Ovary (tissue), 3 donors: ENCODE measurements around the gene TERB1.

Experiments
- POLR2A ChIP-seq: fragments of 450-650 bp; IDR thresholded peaks from one replicate; pipeline ENCODE4 v1.6.1; 2017; ENCODE audit warnings: antibody characterized with exemption, mild to moderate bottlenecking, moderate library complexity
- TF ChIP-seq, protein P1 (sequence below), 3 donors: fragments of 450-650 bp in 2 of 3; fragments of 200-600 bp in 1 of 3; IDR thresholded peaks; one replicate each; pipeline versions ENCODE4 v1.5.1 to v1.8.0; 2016 to 2022; ENCODE audit warnings: antibody characterized with exemption in 3 of 3, mild to moderate bottlenecking in 1 of 3
- donor health status: DM: no; HTN: no; CAD: no.

DNA sequence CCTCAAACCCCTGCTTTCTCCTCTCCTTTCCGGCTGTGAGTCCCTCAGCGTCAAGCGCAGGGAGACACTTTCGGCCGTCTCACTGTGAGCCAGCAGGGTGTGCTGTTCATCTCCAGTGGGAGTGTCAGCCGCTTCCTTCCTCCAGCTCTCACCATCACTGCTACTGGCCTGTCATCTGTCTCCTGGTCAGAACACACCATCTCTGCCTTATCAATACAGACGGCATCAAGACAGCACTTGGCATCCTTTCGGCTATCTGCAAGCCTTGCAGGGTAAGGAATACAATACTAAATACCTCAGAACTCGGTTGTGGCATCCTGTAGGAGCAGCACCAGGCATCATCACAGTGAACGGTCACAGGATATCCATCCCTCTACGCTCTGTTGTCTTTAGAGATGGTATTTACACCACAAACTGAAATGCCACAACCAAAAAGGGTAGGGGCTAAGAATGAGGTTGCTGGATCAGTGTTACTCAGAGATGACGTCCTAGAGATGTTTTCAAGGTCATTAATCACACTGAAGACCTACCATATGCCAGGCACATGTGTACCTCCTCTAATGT lies 84.2 kb downstream of the TERB1 start:
- TF ChIP-seq, protein P1, sequence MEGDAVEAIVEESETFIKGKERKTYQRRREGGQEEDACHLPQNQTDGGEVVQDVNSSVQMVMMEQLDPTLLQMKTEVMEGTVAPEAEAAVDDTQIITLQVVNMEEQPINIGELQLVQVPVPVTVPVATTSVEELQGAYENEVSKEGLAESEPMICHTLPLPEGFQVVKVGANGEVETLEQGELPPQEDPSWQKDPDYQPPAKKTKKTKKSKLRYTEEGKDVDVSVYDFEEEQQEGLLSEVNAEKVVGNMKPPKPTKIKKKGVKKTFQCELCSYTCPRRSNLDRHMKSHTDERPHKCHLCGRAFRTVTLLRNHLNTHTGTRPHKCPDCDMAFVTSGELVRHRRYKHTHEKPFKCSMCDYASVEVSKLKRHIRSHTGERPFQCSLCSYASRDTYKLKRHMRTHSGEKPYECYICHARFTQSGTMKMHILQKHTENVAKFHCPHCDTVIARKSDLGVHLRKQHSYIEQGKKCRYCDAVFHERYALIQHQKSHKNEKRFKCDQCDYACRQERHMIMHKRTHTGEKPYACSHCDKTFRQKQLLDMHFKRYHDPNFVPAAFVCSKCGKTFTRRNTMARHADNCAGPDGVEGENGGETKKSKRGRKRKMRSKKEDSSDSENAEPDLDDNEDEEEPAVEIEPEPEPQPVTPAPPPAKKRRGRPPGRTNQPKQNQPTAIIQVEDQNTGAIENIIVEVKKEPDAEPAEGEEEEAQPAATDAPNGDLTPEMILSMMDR (IDR thresholded peaks at IDR 0.05), result peak in 1 of 3 donors; percentile 17
- no peak for TF ChIP-seq POLR2A
